T-helper 1 cell (primary cell): ENCODE data around the gene PEX1.
"Not testable (repeated sequence)": the region's sequence is repeated elsewhere in the genome, so short reads cannot be mapped to it uniquely, and the experiment has no call there.

Experiments
- DNase-seq, 5 donors: peaks; one replicate each; pipeline ENCODE4 v3.0.0-alpha.2; 2012 to 2020
- total RNA-seq, 4 donors: gene quantifications; one replicate each; lab custom pipeline; 2026; lab: John Stamatoyannopoulos, UW

PEX1 gene
- total RNA-seq = 54.7 to 114 (median 75.6) reads per million in 4 donors

- DNase-seq = peak; percentile 93 to 99 (median 95)
Observed at GRCh38 chr7:92528188-92528957, at the start of gene PEX1, which contains the start of gene RBM48. Gene PEX1 (minus strand): TSS chr7:92528520. CDS start chr7:92528435, 85 bp downstream. Gene RBM48 (plus strand): TSS chr7:92528795. CDS start chr7:92528814, 19 bp downstream.

- no peak for DNase-seq
Observed at GRCh38 chr7:92576296-92576695, 48.0 kb upstream of the PEX1 start.

- DNase-seq = no peak
Observed at GRCh38 chr7:92569137-92569536, 40.8 kb upstream of the PEX1 start.

GRCh38 chr7:92567460-92567859, 39.1 kb upstream of the PEX1 start:
- DNase-seq = no peak

GRCh38 chr7:92563345-92563744, 35.0 kb upstream of the PEX1 start:
- no peak for DNase-seq

- DNase-seq = no peak
Observed at GRCh38 chr7:92560602-92561001, 32.3 kb upstream of the PEX1 start.

GRCh38 chr7:92557808-92558362, 29.6 kb upstream of the PEX1 start:
- no peak for DNase-seq

- DNase-seq = no peak
Observed at GRCh38 chr7:92557249-92557648, 28.9 kb upstream of the PEX1 start.

GRCh38 chr7:92550194-92550593, 21.9 kb upstream of the PEX1 start:
- no peak for DNase-seq

GRCh38 chr7:92547579-92547978, 19.3 kb upstream of the PEX1 start:
- DNase-seq = no peak

- no peak for DNase-seq
Observed at GRCh38 chr7:92546856-92547497, 18.7 kb upstream of the PEX1 start.

- not testable (repeated sequence) for DNase-seq
Observed at GRCh38 chr7:92545116-92545515, 16.8 kb upstream of the PEX1 start.

GRCh38 chr7:92543542-92543941, 15.2 kb upstream of the PEX1 start:
- not testable (repeated sequence) for DNase-seq

GRCh38 chr7:92534572-92534971, 6.3 kb upstream of the PEX1 start:
- no peak for DNase-seq

GRCh38 chr7:92528958-92529264, 591 bp upstream of the PEX1 start:
- DNase-seq = no peak

GRCh38 chr7:92527300-92528187, 776 bp downstream of the PEX1 start:
- peak; percentile 20 to 62 (median 50) for DNase-seq

- DNase-seq = no peak
Observed at GRCh38 chr7:92523110-92523509, 5.2 kb downstream of the PEX1 start.

GRCh38 chr7:92520024-92520423, 8.3 kb downstream of the PEX1 start:
- no peak for DNase-seq

GRCh38 chr7:92517631-92518030, 10.7 kb downstream of the PEX1 start:
- DNase-seq = no peak

- DNase-seq = no peak
Observed at GRCh38 chr7:92513167-92513902, 15.0 kb downstream of the PEX1 start.

GRCh38 chr7:92508946-92509345, 19.4 kb downstream of the PEX1 start:
- no peak for DNase-seq

GRCh38 chr7:92506363-92506762, 22.0 kb downstream of the PEX1 start:
- DNase-seq = no peak
